Daoy (cell line): ENCODE data around the gene TPP1. TPM values are rescaled to one million over a fixed set of nuclear protein-coding genes. Genes with fewer than 3 reads are reported as not detected.
A peak's percentile ranks its signal among the peaks of the same experiment; 100 is the strongest.

ENCODE experiments used
- DNase-seq: peaks from one replicate; pipeline ENCODE4 v3.0.0-alpha.2; 2015; ENCODE audit warnings: low read depth
- total RNA-seq: library from RNA; depleted of rRNA; stranded (reverse); fragments of >200 nt; shearing (Covaris generic); gene quantifications from 2 replicates; pipeline ENCODE4 v1.2.3, GENCODE V29; 2014

The TPP1 gene
- total RNA-seq, 1 experiment from 2014 or later = 14.9 TPM

DNA sequence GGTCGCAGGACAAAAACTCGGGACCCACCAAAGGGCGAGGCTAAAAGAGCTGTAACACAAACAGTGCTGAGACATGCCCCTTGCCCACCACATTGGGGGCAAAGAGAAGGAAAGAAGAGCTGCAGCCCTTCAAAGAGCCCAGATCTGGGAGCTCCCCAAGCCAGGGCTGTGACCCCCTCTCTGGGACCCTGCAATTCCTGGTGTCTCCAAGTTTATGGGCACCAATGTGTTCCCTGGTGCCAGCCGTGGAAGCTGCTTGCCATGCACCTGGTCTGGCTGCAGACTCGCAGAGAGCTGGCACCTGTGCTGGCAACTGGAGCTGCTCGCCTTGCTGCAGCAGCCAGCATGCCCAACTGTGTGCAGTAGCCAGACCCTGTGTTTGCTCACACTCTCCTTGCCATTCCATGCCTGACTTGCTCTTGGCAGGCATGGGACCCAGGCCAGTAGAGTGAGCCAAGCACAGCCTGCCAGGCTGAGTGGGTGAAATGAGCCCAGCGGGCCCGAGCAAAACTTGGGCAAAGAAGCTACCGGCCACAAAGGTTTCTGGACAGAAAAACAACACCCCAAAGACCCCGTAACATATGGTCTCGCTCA, 31.8 kb downstream of the TPP1 start:
- DNase-seq = no peak

DNA sequence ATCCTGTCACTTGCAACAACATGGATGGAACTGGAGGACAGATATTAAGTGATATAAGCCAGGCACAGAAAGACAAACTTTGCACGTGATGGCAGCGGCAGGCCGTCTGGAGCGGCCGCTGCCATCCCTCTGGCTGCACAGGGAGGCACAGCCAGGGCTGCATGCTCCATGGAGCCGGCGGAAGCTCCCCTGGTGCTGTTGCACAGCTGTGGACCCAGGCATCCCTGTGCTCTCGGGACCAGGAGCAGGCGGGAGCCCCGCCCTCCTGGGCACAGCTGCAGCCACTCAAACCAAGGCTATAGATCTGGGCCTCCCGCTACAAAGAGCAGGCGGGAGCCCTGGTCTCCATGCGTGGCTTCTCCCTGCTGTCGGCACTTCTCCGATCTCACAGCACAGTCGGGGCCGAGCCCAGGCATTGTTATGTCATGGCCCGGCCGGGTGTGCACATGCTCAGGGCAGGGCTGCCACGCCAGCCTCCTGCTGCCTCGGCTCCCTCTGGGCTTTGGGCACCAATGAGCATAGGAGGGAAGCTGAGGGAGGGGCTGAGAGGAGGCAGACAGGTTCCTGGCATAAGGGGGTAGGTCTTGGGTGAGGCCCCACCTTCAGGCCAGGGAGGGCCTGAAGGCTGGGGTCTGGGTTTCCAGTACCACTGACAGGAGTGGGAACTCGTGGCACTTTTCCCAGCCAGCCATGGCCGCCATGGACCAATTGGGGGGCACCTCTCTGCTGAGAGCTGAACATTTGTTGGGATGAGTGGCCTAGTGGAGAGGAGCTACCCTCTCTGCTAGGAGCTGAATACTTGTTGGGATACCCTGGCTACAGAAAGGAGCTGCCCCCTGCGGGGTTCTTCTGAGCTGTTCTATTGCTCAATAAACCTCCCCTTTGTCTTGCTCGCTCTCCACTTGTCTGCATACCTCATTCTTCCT, 32.5 kb downstream of the TPP1 start:
- DNase-seq = no peak

DNA sequence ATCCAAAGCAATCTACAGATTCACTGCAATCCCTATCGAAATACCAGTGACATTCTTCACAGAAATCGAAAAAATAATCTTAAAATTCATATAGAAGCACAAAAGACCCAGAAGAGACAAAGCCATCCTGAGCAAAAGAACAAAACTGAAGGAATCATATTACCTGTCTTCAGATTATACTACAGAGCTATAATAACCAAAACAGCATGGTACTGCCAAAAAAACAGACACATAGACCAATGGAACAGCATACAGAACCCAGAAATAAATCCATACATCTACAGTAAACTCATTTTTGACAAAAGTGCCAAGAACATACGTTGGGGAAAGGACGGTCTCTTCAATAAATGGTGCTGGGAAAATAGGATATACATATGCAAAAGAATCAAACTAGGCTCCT, 34.7 kb downstream of the TPP1 start:
- DNase-seq = no peak

DNA sequence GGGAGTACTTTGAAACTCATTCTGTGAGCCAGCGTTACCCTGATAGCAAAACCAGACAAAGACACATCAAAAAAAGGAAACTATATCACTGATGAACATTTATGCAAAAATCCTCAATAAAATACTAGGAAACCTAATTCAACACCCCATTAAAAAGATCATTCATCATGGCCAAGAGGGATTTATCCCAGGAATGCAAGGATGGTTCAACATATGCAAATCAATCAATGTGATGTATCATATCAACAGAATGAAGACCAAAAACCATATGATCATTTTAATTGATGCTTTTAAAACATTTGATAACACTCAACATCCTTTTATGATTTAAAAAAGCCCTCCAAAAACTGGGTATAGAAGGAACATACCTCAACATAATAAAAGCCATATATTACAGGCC, 35.6 kb downstream of the TPP1 start:
- DNase-seq = no peak

DNA sequence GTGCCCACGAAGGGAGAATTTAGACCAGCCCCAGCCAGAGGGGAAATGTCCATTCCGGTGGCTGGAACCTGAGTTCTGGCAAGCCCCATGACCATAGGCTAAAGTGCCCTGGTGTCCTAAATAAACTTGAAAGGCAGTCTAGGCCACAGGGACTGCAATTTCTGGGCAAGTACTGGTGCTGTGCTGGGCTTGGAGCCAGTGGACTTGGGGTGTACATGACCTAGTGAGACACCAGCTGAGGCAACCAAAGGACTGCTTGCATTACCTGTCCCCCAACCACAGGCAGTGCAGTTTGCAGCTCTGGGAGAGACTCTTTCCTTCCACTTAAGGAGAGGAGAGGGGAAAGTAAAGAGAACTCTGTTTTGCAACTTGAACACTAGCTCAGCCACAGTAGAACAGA, 39.5 kb downstream of the TPP1 start:
- DNase-seq = no peak

DNA sequence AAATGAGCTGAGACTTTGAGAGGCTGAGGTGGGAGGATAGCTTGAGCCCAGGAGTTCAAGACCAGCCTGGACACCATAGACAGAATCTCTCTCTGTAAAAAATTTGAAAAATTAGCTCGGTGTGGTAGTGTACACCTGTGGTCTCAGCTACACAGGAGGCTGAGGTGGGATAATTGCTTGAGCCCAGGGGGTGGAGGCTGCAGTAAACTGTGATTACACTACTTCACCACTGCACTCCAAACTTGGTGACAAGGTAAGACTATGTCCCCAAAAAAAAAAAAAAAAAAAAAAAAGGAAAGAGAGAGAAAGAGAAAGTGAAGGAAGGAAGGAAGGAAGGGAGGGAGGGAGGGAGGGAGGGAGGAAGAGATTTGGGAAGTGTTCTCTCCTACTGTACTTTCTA, 41.1 kb downstream of the TPP1 start:
- no peak for DNase-seq

DNA sequence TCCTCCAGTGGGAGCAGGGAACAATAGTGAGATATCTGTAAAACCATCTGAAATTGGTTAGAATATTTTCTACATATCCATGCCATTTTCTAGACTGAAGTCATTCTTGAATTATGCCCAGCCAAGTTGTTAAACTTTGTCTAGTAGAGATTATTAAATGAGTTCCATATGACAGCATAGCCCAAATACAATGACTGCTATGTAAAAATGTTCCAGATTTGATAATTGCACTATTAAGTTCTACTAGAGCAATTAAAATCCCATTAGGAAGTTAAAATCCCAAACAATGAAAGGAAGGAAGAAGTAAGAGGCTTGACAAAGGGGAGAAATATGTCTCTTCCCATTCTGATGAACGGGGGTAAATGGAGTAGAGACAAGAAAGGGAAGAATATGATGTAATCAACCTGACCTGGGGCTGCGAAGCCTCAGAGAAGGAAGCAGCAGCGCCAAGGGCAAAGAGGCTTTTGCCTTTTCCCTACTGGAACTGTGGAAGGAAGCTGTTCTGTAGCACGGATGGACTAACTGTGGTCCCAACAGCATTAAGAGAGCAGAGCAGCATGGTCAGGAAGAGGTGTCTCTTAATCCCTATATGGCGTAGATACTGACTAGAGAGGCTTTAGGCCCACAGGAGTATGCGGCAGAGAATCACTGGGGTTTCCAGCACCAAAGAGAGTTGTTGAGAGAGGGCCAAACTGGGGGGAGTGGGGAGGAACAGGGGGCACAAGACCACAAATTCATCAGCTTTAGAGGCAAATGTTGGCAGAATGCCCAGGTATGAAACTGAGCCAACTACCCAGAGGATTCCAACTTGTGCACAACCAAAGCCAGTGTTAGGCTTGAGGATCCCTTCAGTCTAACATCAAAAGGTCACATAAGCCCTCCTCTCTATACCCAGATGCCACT, 42.5 kb downstream of the TPP1 start:
- DNase-seq = peak; percentile 24

DNA sequence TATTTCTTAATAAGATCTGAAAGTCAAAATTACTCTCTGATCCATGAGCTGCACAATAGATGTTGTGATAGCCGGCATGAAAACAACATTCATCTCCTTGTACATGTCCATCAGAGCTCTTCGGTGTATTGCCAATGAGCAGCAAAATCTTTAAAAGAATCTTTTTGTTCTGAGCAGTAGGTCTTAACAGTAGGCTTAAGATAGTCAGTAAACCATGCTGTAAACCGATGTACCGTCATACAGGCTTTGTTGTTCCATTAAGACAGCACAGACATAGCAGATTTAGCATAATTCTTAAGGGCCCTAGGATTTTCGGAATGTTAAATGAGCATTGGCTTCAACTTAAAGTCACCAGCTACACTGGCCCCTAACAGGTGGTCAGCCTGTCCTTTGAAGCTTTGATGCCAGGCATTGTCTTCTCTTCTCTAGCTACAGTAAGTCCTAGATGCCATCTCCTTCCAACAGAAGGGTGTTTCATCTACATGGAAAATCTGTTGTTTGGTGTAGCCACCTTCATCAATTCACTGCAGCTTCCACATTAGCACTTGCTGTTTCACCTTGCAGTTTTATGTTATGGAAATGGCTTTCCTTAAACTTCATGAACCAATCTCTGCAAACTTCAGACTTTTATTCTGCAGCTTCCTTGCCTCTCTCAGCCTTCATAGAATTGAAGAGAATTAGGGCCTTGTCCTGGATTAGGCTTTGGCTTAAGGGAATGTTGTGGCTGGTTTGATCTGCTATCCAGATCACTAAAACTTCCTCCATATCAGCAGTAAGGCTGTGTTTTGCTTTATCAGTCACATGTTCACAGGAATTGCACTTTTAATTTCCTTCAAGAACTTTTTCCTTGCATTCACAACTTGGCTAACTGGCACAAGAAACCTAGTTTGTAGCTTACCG, 44.2 kb downstream of the TPP1 start:
- DNase-seq = no peak

DNA sequence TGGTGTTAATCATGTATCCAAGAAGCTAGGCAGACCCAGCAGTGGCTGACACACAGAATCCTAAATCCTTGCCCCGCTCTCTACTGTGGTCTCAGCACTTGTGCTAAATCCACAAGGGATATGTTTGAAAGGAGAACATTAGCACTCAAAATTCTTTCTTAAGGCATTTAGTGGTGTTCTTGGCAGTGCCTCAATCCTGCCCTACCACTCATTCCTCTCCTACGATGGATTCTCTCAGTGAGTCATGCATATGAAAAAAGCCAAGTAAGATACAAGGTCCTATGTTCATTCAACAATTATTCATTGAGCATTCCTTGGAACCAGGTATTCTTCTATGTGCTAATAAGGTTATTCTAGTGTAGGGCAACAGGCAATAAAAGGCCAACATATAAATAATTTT, 47.0 kb downstream of the TPP1 start:
- DNase-seq = no peak

DNA sequence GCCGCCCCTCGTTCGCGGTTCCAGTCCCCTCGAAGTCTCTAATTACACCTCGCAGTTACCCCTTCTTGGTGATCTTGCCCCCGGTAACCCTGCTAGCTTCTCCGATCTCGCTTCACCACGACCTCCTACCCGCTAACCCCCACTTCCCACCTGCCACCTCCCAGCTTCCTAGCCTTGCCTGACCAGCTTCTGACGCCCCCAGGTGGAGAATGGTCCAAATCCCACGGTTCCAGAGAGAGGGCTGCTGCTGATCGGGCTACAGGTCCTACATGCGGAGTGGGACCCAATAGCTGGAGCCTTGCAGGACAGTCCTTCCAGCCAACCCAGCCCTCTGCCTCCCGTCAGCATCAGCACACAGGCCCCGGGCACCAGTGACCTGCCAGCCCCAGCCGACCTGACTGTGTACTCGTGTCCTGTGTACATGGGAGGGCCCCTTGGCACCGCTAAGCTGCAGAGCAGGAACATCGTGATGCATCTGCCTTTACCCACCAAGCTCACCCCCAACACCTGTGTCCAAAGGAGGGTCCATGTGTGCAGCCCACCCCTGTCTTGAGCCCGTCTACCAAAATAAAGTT, 47.7 kb downstream of the TPP1 start:
- no peak for DNase-seq

DNA sequence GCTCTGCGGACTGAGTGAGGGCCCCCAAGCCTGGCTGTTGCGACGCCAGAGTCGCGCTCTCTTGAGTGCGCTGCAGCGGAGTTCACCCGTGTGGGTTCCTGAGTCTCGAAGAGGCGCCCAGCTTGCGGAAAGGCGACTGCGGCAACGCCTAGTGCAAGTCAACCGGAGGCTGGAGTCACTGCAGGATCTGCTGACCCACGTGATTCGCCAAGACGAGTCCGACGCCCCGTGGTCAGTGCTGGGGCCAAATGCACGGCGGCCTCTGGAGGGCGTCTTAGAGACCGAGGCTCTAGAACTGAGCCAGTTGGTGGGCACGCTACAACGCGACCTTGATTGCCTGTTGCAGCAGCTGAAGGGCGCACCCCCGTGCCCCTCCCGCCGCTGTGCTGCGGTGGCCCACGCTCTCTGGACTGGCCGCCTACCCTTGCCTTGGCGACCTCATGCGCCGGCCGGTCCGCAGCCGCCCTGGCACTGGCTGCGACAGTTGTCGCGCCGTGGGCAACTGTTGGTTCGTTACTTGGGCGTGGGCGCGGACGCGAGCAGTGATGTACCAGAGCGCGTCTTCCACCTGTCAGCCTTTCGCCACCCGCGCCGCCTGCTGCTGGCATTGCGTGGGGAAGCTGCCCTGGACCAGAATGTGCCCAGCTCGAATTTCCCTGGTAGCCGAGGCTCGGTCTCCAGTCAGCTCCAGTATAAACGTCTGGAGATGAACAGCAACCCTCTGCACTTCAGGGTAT, 48.4 kb downstream of the TPP1 start:
- DNase-seq = no peak

DNA sequence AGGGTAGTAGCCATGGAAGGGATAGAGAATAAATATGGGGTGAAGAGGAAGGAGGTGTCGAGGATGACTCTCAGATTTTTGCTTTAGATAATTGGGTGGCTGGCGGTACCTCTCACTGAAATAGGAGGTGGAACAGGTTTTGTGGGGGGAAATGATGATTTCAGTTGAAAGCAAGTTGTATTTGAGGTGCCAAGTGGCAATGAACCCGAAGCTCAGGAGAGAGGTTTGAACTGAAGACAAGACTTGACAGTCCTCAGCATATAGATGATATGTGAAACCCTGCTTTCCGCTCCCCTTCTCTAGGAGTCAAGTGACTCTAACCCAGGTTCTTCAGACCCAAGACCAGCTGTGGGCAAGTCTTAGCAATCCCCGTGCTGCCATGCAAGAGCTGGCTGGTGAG, 49.5 kb downstream of the TPP1 start:
- no peak for DNase-seq

DNA sequence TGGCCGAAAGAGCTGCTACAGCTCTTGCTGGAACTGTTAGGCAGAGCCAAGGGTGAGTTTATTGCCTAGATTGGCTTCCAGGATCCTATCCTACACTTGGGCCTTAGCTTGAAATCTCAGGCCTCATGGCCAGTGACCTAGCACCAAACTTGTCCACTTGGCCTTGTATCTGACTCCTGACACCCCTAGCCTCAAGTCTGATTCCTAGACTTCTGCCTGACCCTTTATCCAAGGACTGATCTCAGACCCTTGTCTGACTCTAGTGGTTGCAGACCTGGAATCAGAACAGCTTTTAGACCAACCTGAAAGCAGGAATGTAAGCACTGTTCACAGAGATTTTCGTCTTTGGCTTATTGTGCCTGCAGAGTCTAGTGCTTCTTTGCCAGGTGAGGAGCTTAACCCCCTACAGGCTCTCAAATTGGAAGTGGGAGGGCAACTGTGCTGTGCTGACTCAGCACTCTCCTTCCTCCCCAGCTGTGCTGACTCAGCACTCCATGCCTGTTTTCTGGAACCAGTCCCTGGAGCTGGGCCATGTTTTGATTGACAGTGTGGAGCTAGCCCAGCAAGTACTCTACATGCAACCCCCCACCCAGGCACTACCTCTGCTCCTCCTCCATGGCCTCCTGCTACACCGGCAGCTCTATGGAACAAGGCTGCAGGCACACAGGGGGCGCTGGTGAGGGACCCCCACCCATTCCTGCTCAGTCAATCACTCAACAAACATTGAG, 50.9 kb downstream of the TPP1 start:
- DNase-seq = peak; percentile 39

DNA sequence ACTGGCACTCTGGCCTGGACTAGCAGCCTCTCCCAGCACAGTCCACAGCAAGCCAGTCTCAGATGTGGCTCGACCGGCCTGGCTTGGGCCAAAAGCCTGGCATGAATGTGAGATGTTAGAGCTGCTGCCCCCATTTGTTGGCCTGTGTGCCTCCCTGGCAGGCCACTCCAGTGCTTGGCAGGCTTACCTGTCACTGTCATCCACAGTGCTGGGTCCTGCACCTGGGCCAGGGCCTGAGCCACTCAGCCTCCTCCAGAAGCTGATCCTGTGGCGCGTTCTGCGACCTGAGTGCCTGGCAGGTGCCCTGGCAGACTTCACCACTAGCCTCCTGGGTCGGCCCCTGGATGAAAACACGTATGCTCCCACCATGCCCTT, 51.9 kb downstream of the TPP1 start:
- no peak for DNase-seq

DNA sequence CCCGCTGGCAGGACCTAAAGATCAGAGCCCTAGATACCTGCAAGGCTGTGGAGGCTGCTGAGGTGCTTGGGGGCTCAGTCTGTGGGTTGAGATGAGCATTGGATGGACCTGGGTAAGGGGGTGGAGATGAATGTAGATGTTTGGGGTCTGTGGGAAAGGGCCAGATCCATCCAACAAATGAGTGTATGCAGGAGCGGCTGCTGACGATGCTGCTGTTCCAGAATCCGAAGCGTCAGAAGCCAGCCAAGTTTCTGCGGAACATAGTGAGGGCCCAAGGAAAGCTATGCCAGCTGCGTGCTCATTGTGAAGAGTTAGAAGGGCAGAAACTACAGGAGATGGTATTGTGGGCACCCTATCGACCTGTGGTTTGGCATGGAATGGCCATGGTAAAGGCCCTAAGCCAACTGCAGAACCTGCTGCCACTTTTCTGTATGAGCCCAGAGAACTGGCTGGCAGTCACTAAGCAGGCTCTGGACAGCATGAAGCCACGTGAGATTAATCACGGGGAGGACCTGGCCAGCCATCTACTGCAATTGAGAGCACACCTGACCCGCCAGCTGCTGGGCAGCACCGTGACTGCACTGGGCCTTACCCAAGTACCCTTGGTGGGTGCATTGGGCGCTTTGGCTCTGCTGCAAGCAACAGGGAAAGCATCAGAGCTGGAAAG, 52.4 kb downstream of the TPP1 start:
- no peak for DNase-seq

DNA sequence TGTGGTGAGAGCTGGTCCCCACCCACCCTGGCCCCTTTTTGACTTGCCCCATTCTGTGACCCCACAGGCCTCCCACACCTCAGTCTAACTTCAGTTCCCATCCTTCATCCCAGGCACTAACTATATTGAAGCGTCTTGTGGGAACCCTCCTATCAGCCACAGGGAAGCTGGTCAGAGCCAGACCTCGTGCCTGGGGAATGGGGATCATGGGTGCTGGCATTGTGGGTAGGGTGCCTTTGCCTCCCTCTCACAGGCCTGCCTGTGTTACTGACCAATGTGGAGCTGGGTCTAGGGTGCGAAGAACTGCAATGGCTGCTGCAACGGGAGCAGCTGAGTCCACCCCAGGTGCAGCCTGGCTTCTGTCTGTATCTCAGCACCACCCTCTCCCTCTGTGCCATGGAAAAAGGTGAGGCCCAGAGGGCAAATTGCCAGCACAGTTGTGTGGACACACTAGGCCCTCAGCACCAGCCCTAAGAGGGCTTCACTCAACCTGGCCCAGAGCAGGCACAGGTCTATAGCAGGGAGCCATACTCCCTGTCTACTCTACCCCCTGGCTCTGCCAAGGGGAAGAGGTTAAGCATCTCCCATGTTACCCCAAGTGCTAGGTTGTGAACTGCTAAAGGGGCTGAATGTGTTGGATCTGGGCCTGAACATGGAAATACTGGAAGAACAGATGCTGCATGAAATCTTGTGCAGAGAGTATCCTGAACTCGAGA, 53.1 kb downstream of the TPP1 start:
- no peak for DNase-seq

DNA sequence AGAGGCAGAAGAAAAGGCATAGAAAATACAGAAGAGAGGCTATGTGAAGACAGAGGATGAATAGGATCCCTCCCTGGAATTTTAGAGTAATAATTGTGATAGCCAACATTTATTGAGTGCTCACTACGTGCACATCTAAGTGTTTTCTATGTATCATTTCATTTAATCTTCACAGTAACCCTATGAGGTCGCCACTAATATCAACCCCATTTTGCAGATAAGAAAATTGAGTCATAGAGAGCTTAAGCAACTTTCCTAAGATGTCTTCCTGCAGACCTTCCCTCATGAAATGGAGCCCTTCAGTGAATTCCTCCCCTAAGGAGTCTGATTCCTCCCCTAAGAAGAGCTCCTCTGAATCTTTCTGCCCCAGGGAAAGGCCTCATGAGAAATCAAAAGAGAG, 53.9 kb downstream of the TPP1 start:
- DNase-seq = no peak

DNA sequence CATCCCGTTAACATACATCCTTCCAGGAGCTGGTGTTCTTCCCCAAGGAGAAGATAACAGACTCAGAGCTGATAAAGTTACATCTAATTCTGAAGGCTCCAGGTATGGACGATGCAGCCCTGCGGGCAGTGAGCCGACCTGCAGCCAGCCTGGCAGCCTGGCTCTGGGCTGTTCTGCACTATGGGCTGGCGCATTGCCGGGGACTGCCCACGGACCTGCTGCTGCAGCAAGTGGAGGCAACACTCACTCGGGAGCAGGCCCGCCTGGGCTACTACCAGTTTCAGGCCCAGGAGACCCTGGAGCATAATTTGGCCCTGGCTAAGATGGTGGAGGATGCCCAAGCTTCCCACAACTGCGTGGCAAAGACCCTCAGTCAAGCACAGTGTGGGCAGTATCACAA, 55.6 kb downstream of the TPP1 start:
- no peak for DNase-seq
